ENCODE data around the gene SMARCA2.

Gene SMARCA2

DNA sequence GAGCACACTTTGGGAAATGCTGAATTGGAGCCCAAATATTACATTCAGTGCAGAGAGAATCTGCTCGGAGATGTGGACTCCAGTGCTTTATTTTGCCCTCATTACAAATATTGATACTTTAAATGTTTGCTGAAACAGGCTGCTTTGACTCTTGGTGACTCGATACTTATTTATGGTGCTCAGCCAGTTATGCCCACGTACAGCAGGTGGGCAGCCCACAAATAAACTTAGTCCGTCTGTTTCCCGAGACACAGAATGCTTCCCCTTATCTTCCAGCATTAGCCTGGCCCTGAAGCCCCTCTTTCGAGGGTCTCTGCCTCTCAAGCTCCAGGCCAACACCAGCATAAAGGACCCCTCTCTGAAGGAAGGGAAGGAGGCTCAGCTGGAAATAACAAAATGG, 158.7 kb downstream of the SMARCA2 start:
- Histone ChIP-seq H2AFZ (ENCODE audit: low read length, unreplicated experiment) (no peak overlapping the region), H3K36me3 (ENCODE audit: insufficient read depth, low read length) (0 out of 2 replicates have a peak, but pooled peaks cover 2% of the 10 kb centered on the region), H3K4me3 (ENCODE audit: low read depth, low read length) (no peak overlapping the region), H3K27ac (ENCODE audit: low read depth, low read length) (no peak overlapping the region), H3K79me2 (ENCODE audit: control insufficient read depth, insufficient read depth, low read length, unreplicated experiment) (peaks cover 3% of the 10 kb centered on the region), H3K4me1 (ENCODE audit: control insufficient read depth, insufficient read depth, low read length, unreplicated experiment) (no peaks in the 10 kb centered on the region), H3K27me3 (ENCODE audit: insufficient read depth, low read length) (no peaks in the 10 kb centered on the region)

DNA sequence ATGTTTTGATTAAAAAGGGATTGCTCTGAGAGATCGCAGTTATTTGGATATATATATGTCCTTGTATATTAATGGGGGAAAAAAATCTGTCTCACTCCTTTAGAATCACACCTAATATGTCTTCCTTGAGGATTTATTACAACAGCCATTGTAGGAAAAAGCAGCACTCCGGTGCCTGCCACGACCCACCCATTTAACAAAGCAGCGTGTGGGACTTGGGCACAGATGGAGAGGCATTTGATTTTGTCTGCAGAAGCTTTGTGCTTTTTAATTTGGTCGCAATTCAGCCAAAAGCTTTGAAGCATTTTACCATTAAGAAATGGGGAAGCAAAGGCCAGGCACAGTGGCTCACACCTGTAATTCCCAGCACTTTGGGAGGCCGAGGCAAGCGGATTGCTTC, 159.2 kb downstream of the SMARCA2 start:
- 0 out of 2 replicates have a peak, but pooled peaks cover 2% of the 10 kb centered on the region for H3K36me3 ChIP-seq (ENCODE audit: insufficient read depth, low read length)
- no peak overlapping the region for H2AFZ ChIP-seq (ENCODE audit: low read length, unreplicated experiment)
- no peaks in the 10 kb centered on the region for H3K4me1 ChIP-seq (ENCODE audit: control insufficient read depth, insufficient read depth, low read length, unreplicated experiment)
- no peaks in the 10 kb centered on the region for H3K27me3 ChIP-seq (ENCODE audit: insufficient read depth, low read length)
- no peak overlapping the region for H3K4me3 ChIP-seq (ENCODE audit: low read depth, low read length)
- H3K27ac ChIP-seq (ENCODE audit: low read depth, low read length) = no peak overlapping the region
- H3K79me2 ChIP-seq (ENCODE audit: control insufficient read depth, insufficient read depth, low read length, unreplicated experiment) = peaks cover 3% of the 10 kb centered on the region

DNA sequence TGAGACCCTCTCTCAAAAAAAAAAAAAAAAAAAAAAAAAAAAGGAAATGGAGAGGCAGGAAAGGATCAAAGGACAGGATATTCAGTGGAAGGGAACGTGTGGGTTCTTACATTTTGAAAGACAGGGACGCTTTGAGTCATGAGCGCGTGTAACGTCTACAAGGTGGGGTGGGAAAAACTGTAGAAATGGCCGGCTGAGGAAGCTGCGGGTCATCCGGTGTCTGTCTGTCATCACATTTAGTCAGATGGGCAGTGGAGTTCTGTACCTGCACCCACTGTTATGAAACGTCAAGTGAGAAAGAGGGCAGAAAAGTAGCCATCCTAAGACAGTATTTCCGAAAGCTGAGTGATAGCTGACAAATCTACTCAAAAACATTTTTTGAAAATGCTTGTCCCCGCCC, 159.8 kb downstream of the SMARCA2 start:
- H2AFZ ChIP-seq (ENCODE audit: low read length, unreplicated experiment) = no peak overlapping the region
- no peaks in the 10 kb centered on the region for H3K27me3 ChIP-seq (ENCODE audit: insufficient read depth, low read length)
- 0 out of 2 replicates have a peak, but pooled peaks cover 2% of the 10 kb centered on the region for H3K36me3 ChIP-seq (ENCODE audit: insufficient read depth, low read length)
- peaks cover 3% of the 10 kb centered on the region for H3K79me2 ChIP-seq (ENCODE audit: control insufficient read depth, insufficient read depth, low read length, unreplicated experiment)
- H3K4me1 ChIP-seq (ENCODE audit: control insufficient read depth, insufficient read depth, low read length, unreplicated experiment) = no peaks in the 10 kb centered on the region
- H3K27ac ChIP-seq (ENCODE audit: low read depth, low read length) = no peak overlapping the region
- H3K4me3 ChIP-seq (ENCODE audit: low read depth, low read length) = no peak overlapping the region

DNA sequence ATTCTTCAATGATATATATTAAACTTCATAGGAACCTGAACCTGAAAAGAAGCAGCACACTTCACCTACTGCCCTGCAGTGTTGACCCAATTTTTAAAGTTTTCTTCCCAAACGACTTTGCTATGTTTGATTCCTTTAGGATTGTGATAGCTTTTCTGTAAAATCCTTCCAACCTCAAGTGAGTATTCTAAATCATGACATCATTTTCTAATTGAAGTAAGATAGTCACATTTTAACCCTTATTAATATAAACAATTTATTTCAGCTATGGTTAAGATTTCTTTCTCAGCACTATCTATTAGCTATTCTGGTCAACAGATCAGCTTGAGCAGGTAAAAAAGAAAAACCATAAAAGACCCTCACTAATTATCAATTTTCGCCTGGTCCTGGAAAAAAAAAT, 162.0 kb downstream of the SMARCA2 start:
- H3K27ac ChIP-seq (ENCODE audit: low read depth, low read length) = no peak overlapping the region
- no peaks in the 10 kb centered on the region for H3K36me3 ChIP-seq (ENCODE audit: insufficient read depth, low read length)
- no peak overlapping the region for H2AFZ ChIP-seq (ENCODE audit: low read length, unreplicated experiment)
- peaks cover 3% of the 10 kb centered on the region for H3K79me2 ChIP-seq (ENCODE audit: control insufficient read depth, insufficient read depth, low read length, unreplicated experiment)
- H3K27me3 ChIP-seq (ENCODE audit: insufficient read depth, low read length) = no peaks in the 10 kb centered on the region
- no peaks in the 10 kb centered on the region for H3K4me1 ChIP-seq (ENCODE audit: control insufficient read depth, insufficient read depth, low read length, unreplicated experiment)
- H3K4me3 ChIP-seq (ENCODE audit: low read depth, low read length) = no peak overlapping the region

DNA sequence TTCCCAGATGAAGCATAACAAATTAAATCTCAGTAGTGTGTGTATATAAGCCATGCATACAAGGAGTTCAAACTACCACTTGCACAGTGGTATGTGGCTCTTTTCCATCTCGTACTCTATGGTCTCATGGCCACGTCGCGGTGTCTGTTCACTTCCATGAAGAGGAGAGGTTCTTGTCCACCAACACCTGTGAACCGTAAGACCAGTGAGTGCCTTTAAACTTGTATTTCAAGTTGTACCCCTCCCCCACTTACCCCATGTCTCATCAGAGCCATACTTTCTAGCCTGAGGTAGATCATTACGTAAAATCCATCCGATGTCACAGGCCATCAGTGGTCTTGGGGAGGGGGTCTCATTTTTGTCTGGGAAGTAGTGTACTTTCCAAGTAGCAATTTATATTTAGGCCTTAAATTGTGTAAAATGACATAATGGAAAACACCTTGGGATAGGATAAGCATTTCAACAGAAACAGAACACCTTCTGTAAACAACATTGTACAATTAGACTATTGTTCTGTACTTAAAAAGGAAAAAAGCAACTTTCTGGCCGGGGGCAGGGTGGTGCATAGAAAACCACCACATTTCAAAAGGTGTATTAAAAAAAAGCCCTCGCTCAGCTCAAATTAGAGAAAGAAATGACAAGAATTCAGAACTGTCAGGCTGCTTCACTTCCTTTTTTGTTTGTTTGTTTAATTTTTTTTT, 163.0 kb downstream of the SMARCA2 start:
- Histone ChIP-seq H3K36me3 (ENCODE audit: insufficient read depth, low read length) (no peaks in the 10 kb centered on the region), H3K27ac (ENCODE audit: low read depth, low read length) (no peak overlapping the region)

DNA sequence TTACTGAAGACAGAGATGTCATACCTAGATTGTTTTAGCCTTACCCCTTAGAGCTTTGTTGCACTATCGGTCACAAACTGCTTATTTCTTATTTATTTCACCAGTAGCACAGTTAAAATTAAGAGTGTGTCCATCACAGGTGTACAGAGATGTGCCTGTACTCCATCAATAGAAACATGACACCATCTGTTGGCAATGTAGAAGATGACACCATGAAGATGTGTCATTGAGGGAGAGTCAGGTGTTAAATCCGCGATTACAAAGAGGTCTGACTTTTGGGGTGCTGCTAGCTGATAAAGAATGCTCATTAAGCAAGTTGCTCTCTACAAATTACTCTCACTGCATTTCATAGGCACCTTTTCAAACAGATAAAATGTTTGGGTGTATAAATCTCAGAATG, 164.4 kb downstream of the SMARCA2 start:
- no peak overlapping the region for H3K27ac ChIP-seq (ENCODE audit: low read depth, low read length)
- no peak overlapping the region for H2AFZ ChIP-seq (ENCODE audit: low read length, unreplicated experiment)
- no peaks in the 10 kb centered on the region for H3K4me1 ChIP-seq (ENCODE audit: control insufficient read depth, insufficient read depth, low read length, unreplicated experiment)
- H3K27me3 ChIP-seq (ENCODE audit: insufficient read depth, low read length) = no peaks in the 10 kb centered on the region
- no peaks in the 10 kb centered on the region for H3K79me2 ChIP-seq (ENCODE audit: control insufficient read depth, insufficient read depth, low read length, unreplicated experiment)
- 0 out of 2 replicates have a peak, but pooled peaks cover 6% of the 10 kb centered on the region for H3K36me3 ChIP-seq (ENCODE audit: insufficient read depth, low read length)
- no peak overlapping the region for H3K4me3 ChIP-seq (ENCODE audit: low read depth, low read length)

More for the DNA sequence above, 163.0 kb downstream of the SMARCA2 start:
- no peaks in the 10 kb centered on the region for H3K27me3 ChIP-seq (ENCODE audit: insufficient read depth, low read length)
- H3K79me2 ChIP-seq (ENCODE audit: control insufficient read depth, insufficient read depth, low read length, unreplicated experiment) = no peaks in the 10 kb centered on the region
- H3K4me3 ChIP-seq (ENCODE audit: low read depth, low read length) = no peak overlapping the region
- H3K4me1 ChIP-seq (ENCODE audit: control insufficient read depth, insufficient read depth, low read length, unreplicated experiment) = no peaks in the 10 kb centered on the region
- no peak overlapping the region for H2AFZ ChIP-seq (ENCODE audit: low read length, unreplicated experiment)

DNA sequence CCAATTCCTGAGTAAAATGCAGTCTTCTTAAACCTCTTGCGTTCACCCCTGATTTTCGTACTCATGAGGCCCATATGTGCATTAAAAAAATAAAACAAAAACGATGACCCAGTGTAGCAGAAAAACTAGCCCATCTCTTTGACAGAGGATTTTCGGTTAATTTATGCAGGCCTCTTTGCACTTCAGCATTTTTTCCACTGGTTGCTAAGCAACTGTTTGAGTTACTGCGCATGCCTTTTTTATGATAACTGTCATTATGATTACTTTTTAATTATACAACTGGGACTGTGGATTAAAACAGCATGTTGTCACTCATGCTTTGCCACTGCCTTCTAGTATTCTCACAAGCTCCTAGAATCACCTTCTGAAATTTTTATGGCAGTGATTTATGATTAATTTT, 165.0 kb downstream of the SMARCA2 start:
- H3K4me3 ChIP-seq (ENCODE audit: low read depth, low read length) = no peak overlapping the region
- no peaks in the 10 kb centered on the region for H3K27me3 ChIP-seq (ENCODE audit: insufficient read depth, low read length)
- 0 out of 2 replicates have a peak, but pooled peaks cover 6% of the 10 kb centered on the region for H3K36me3 ChIP-seq (ENCODE audit: insufficient read depth, low read length)
- no peaks in the 10 kb centered on the region for H3K4me1 ChIP-seq (ENCODE audit: control insufficient read depth, insufficient read depth, low read length, unreplicated experiment)
- H3K79me2 ChIP-seq (ENCODE audit: control insufficient read depth, insufficient read depth, low read length, unreplicated experiment) = no peaks in the 10 kb centered on the region
- no peak overlapping the region for H3K27ac ChIP-seq (ENCODE audit: low read depth, low read length)
- no peak overlapping the region for H2AFZ ChIP-seq (ENCODE audit: low read length, unreplicated experiment)

DNA sequence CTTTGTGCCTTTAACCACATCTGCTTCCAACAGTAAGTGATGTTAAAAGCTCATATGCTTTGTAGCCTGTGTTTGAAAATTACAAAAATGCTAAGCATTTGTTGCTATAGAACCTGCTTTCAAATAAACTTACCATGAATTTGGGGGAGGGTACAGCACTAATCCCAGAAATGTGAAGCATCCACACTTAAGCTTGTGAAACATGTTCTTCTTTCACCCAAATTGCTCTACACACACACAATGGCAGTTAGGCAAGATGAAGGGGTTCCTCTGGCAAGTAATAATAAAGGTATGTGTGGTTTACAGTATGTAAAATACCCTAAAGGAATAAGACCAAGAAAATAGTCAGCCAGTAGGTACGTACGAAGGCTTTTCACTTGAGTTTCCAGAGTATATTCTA, 165.6 kb downstream of the SMARCA2 start:
- no peak overlapping the region for H2AFZ ChIP-seq (ENCODE audit: low read length, unreplicated experiment)
- H3K79me2 ChIP-seq (ENCODE audit: control insufficient read depth, insufficient read depth, low read length, unreplicated experiment) = no peaks in the 10 kb centered on the region
- no peak overlapping the region for H3K4me3 ChIP-seq (ENCODE audit: low read depth, low read length)
- H3K27ac ChIP-seq (ENCODE audit: low read depth, low read length) = no peak overlapping the region
- H3K4me1 ChIP-seq (ENCODE audit: control insufficient read depth, insufficient read depth, low read length, unreplicated experiment) = no peaks in the 10 kb centered on the region
- 0 out of 2 replicates have a peak, but pooled peaks cover 6% of the 10 kb centered on the region for H3K36me3 ChIP-seq (ENCODE audit: insufficient read depth, low read length)
- H3K27me3 ChIP-seq (ENCODE audit: insufficient read depth, low read length) = no peaks in the 10 kb centered on the region

DNA sequence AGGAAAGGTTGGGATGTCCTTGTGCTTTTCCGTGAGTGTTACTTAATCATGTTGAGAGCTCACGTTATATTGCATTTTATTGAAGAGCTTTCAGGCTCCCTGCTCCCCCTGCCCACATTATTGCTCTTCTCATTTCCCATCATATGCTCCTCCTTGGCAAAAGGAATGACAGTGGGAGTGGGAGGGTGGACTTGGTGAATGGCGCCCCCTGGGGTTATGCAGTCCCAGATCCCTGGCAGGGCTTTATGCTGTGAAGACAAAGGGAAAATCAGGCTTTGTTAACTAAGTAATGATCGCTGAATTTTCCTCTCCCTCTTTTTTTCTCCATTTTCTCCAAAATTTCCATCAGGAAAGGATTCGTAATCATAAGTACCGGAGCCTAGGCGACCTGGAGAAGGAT, 166.6 kb downstream of the SMARCA2 start:
- H3K4me3 ChIP-seq (ENCODE audit: low read depth, low read length) = no peak overlapping the region
- H2AFZ ChIP-seq (ENCODE audit: low read length, unreplicated experiment) = no peak overlapping the region
- H3K79me2 ChIP-seq (ENCODE audit: control insufficient read depth, insufficient read depth, low read length, unreplicated experiment) = no peaks in the 10 kb centered on the region
- 0 out of 2 replicates have a peak, but pooled peaks cover 6% of the 10 kb centered on the region for H3K36me3 ChIP-seq (ENCODE audit: insufficient read depth, low read length)
- H3K4me1 ChIP-seq (ENCODE audit: control insufficient read depth, insufficient read depth, low read length, unreplicated experiment) = no peaks in the 10 kb centered on the region
- no peaks in the 10 kb centered on the region for H3K27me3 ChIP-seq (ENCODE audit: insufficient read depth, low read length)
- no peak overlapping the region for H3K27ac ChIP-seq (ENCODE audit: low read depth, low read length)

DNA sequence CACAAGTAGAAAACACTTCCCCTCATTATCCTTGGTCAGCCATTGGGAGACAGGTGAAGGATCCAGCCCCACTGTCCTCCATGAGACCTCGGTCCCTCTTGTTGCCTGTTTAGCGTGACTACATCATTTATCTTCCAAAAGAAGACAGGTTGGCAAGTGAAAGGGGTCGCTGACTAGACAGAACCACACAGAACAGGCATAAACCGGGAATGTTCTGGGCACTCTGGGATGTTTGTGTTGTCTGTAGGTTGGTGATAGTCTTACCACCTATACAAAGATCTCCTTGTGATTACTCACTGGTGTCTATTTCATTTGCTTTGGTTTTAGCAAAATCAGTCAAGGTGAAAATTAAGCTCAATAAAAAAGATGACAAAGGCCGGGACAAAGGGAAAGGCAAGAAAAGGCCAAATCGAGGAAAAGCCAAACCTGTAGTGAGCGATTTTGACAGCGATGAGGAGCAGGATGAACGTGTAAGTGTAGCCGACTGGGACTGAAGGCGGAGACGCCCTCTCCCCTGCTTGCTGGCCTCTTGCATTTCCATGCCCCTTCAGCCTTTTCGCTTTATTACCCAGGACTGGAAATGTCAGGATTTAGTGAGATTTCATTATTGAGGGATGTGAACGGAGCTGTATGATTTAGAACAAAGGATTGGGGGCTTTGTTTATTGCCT, 175.9 kb downstream of the SMARCA2 start:
- Histone ChIP-seq H3K36me3 (ENCODE audit: insufficient read depth, low read length) (peaks cover 15% of the 10 kb centered on the region; the same call in 1 of the 2 replicates), H3K27ac (ENCODE audit: low read depth, low read length) (no peak overlapping the region), H3K4me1 (ENCODE audit: control insufficient read depth, insufficient read depth, low read length, unreplicated experiment) (no peaks in the 10 kb centered on the region), H3K4me3 (ENCODE audit: low read depth, low read length) (no peak overlapping the region), H3K27me3 (ENCODE audit: insufficient read depth, low read length) (no peaks in the 10 kb centered on the region), H3K79me2 (ENCODE audit: control insufficient read depth, insufficient read depth, low read length, unreplicated experiment) (no peaks in the 10 kb centered on the region), H2AFZ (ENCODE audit: low read length, unreplicated experiment) (no peak overlapping the region)

DNA sequence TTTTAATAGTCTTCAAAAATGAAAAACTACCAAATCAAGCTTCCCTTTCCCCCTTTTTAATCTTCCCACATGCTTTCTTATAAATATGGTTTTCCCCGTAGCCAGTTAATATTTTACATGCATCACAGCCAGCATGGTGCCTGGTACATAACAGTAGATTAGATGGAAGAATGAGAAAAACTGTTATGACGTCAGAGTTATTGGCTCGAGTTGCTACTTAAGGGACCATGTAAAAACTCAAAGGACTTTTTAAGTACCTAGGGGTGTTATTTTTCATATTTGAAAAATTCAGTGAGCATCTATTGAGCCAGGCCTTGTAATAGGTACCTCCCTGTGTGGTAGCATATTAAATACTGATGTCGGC, 176.4 kb downstream of the SMARCA2 start:
- H3K79me2 ChIP-seq (ENCODE audit: control insufficient read depth, insufficient read depth, low read length, unreplicated experiment) = no peaks in the 10 kb centered on the region
- no peak overlapping the region for H3K27ac ChIP-seq (ENCODE audit: low read depth, low read length)
- H3K4me3 ChIP-seq (ENCODE audit: low read depth, low read length) = no peak overlapping the region
- H3K4me1 ChIP-seq (ENCODE audit: control insufficient read depth, insufficient read depth, low read length, unreplicated experiment) = no peaks in the 10 kb centered on the region
- H2AFZ ChIP-seq (ENCODE audit: low read length, unreplicated experiment) = no peak overlapping the region
- no peaks in the 10 kb centered on the region for H3K27me3 ChIP-seq (ENCODE audit: insufficient read depth, low read length)
- H3K36me3 ChIP-seq (ENCODE audit: insufficient read depth, low read length) = peaks cover 15% of the 10 kb centered on the region; the same call in 1 of the 2 replicates

Measured in ACC112 (cell line).